NT2/D1 (cell line): ENCODE measurements around the gene CXCL13.

Experiments
- SUZ12 ChIP-seq: IDR thresholded peaks from 2 replicates; pipeline ENCODE4 v1.6.1; 2011; ENCODE audit not compliant: insufficient read length, insufficient read depth; ENCODE audit errors: extremely low read depth
- YY1 ChIP-seq: IDR thresholded peaks from 2 replicates; pipeline ENCODE4 v1.6.1; 2011; ENCODE audit not compliant: insufficient read length, insufficient read depth
- ZNF274 ChIP-seq: IDR thresholded peaks from 2 replicates; pipeline ENCODE4 v1.6.1; 2011; ENCODE audit warnings: mild to moderate bottlenecking, low read depth, low read length

DNA sequence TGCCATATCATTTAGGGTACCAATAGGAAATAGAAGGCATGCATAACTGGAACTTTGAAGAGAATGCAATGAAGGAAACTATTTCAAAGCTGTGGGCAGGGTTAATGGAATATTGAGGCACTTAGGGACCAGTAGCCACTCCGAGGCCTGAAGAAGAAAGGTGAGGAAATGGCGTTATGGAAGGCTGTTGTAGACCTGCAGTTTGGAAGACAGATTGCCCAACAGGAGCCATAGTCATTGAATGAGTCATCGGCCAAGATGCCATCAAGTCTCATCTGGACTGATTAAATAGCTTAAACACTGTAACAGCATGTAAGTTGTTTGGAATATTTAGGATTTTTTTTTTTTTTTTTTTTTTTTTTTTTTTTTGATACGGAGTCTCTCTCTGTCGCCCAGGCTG is 11.6 kb downstream of the CXCL13 start:
- TF ChIP-seq YY1 (no peak), ZNF274 (no peak), SUZ12 (no peak)
